HG02884 (cell line): ENCODE data around the gene AKT1S1.

ENCODE experiments used
- ATAC-seq: cut with Tn5 transposase; IDR thresholded peaks from one replicate; pipeline ENCODE4 v1.9.1; 2021; ENCODE audit warnings: mild to moderate bottlenecking, moderate library complexity; ENCODE audit not compliant: unreplicated experiment

Gene AKT1S1

GRCh38 chr19:49856574-49857021 is 20.6 kb downstream of the AKT1S1 start:
- no peak for ATAC-seq

DNA sequence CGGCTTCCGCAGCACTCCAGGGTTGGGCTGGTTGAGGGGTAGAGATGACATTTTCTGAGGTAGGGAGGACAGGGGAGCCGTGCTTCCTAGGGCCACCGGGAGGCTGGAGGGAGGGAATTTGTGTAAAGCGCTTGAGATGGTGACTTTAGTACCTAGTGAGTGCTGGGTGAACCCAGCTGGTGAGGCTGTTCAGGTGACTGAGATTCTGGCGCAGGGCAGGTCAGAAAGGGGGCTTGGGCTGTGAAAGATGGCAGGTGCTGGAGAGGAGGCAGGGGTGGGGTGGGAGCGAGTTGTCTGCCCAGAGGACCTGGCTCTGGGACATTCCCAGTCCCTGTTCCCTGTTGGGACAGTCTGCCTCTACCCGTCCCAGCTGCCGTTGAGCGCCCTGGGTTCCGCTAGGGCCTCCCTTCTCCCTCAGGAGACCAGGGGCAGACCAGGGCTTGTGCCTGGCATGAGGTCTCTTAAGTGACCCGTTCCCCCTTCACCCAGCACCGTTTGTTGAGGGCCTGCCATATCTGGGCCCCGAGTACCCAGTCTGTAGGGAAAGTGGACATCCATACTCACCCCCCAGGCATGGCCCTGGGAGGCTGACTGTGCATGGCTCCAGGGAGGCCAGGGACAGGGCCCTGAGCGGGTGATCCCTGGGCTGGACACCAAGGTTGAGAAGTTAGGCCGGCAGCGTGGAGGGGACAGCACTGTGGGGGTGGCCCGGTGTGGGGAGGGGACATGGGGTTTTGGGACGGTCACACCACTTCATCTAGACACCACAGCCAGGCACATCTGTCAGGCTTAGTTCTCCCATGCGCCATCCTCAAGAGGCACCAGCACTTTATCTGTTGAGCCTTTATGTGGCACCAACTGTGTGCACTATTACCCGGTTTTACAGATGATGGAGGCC is 21.2 kb downstream of the AKT1S1 start:
- no peak for ATAC-seq

- no peak for ATAC-seq
Observed at GRCh38 chr19:49855277-49855675, 21.9 kb downstream of the AKT1S1 start.

DNA sequence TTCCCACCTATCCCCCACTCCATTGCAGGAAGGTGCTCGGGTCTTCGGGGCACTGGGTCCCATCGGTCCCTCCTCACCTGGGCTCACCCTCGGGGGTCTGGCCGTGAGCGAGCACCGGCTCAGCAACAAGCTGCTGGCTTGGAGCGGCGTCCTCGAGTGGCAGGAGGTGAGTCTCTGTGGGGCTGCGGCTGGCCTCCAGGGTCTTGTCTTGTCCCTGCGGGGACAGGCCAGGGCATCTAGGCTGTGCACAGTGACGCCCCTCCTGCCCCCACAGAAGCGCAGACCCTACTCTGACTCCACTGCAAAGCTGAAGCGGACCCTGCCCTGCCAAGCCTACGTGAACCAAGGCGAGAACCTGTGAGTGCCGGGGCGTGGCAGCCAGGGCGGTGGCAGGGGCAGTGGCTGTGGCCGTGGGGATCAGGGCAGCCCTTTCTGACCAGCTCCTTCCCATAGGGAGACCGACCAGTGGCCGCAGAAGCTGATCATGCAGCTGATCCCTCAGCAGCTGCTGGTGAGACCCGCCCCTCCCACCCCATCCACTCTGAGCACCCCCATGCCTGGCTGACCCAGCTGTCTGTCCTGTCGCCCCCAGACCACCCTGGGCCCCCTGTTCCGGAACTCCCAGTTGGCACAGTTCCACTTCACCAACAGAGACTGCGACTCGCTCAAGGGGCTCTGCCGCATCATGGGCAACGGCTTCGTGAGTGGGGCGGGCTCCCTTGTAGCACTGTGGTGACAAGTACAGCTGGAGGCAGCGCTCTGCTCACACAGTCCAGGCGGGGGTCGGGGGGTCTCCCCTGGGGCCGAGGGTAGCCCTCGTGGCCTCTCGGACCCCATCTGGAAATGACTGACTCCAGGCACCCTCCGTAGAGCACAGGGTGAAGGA is 22.5 kb downstream of the AKT1S1 start:
- ATAC-seq = no peak

DNA sequence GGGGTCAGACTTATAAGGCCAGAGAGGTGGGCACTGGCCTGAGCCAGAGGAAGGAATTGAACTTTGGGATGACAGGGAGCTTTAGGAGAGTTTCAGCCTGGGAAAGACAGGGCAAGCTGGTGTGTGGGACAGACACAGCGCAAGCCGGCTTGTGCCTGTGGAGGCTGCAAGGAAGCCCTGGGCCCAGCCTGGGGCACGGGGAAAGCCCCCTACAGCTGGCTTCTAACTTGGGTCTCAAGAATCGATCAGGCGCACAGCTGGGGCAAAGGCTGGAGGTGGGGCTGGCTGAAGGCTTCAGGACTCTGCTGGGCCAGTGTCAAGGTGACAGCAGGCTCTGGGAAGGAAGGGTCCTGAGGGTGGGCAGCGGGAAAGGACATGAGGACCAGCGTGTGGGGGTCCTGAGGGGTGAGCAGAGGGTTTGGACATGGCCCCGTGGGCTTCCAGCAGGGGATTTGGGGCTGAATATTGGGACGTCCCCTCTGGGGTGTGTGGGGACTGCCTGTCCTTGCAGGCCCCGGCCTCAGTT is 23.2 kb downstream of the AKT1S1 start:
- ATAC-seq = no peak

DNA sequence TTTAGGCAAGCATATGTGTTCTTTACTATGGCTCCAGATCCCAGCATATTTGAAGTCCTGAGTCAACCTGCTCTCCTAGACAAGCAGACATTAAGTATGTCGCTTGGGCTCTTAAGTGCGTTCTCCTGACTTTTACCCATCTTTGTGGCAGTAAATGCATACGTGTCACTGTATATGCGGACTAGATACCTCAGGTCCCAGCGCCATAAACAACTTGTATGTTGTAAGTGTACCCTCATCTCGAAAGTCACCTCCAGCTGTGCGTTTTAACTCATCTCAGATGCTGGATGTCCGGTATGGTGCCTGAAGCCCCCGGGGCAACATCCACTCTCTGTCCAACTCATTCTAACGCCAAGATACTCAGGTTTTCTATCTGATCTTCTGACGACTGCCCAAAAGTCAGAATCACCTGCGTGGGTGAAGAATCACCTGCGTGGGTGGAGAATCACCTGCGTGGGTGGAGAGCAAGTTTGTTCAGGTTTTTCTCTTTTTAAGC is 24.5 kb downstream of the AKT1S1 start:
- no peak for ATAC-seq

GRCh38 chr19:49851456-49852259 is 25.5 kb downstream of the AKT1S1 start:
- ATAC-seq = no peak

GRCh38 chr19:49850487-49851342 is 26.4 kb downstream of the AKT1S1 start, which contains the start of gene PTOV1:
Gene PTOV1, plus strand, starts transcription at chr19:49851159.
- ATAC-seq = no peak

- ATAC-seq = no peak
Observed at GRCh38 chr19:49850221-49850486, 27.0 kb downstream of the AKT1S1 start.

DNA sequence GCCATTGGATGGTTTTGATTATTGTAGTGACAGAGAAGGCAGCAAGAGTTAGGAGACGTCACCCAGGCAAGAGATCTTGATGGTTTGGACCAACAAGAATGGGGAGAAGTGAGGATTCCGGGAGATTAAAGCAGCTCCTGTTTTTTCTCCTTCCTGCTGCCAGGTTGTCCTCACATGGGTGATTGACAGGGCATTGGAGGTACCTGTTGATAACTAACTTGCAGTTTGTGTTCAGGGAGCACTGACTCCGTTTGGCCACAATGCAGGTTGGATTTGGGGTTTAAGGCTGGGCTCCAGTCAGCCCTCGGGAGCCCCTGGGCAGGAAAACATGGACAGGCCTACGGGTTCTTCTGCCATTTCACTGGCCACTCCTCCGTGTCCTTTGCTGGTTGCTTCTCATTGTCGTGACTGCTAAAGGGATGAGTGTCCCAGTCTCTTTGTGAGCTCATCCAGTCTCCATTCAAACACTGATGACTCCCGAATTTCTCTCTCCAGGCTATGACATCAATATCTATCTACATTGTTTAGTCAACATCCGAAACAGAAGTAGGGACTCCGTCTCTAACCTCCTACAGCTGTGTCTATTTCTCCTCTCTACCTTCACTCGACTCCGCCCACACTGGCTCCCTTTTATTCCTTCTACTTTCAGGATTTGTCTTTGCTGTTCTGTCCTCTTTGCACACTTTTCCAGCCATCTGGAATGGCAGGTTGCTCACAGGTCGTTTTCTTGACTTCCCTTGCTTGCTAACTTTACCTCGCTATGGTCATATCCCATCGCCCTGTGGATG is 27.5 kb downstream of the AKT1S1 start:
- ATAC-seq = no peak

DNA sequence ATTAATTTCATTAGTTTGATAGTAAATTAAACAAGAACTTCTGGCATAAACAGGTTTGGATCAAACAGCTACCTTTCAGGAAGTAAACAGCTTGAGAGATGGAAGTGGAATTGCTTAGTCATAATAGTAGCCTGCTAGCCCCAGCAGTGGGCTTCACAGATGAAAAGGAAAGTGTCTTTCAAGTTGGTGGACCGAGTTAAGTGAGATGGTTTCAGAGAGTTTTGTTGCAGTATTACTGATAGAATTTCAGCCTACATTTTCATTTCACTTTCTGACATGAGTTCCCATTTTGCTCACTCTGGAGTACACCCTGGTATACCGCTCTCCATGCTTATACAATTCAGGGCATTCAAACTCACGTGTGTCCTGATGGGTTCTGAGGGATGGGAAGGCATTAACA is 28.2 kb downstream of the AKT1S1 start:
- ATAC-seq = no peak

GRCh38 chr19:49847731-49848696 is 29.1 kb downstream of the AKT1S1 start:
- no peak for ATAC-seq

DNA sequence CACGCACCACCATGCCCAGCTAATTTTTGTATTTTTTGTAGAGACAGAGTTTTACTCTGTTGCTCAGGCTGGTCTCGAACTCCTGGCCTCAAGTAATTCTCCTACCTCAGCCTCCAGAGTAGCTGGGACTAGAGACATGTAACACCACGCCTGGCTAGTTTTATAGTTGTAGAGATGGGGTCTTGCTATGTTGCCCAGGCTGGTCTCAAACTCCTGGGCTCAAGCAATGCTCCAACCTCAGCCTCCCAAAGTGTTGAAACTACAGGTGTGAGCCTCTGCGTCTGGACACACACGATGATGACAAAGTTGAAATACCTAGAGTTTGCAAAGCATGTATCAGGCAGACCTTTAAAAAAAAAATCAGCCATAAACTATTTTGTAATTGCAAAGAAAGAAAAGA is 30.7 kb downstream of the AKT1S1 start:
- ATAC-seq = no peak

DNA sequence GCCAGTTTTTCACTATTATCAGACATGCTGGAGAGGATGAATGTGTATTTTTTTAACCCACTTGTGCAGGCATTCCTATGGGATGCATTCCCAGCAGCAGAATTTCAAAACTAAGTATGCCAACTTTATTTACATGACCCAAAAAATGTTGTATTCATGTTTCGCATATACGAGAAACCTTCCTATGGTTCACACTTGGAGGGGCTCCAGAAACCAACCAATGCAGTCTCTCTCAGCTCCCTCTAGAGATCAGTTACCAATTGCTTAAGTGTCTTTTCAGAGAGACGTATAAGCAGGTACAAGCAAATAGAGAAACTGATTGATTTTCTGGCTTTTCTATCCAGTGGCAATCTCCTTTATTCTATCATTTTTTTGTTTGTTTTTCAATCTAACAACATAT is 31.7 kb downstream of the AKT1S1 start:
- ATAC-seq = no peak

- ATAC-seq = no peak
Observed at GRCh38 chr19:49844138-49845095, 32.7 kb downstream of the AKT1S1 start.

GRCh38 chr19:49843265-49843664 is 33.9 kb downstream of the AKT1S1 start:
- no peak for ATAC-seq
